ENCODE data around the gene ADORA3.
"Not testable (repeated sequence)": the region's sequence is repeated elsewhere in the genome, so short reads cannot be mapped to it uniquely, and the experiment has no call there.

The ADORA3 gene

DNA sequence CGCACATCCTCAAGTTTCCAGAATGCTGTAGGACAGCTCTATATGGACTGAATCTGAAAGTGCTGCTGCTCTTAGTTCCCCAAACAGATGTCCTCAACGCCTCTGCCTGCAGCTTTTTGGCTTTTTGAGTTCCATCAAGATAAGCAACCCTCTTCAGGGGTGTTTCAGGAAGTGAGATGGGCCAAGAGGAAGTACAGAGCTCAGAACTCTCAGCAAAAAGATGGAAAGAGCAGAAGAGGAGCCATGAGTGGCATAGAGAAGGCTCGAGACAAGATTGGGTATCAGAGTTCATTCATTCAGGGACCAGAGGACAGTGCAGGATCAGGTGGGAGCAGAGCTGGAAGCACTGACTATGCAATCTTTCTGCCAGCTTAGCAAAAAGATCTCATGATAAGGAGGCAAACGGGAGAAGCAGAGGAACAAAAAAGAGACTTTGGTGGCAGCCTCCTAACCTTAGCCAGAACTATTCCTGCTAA, at the start of gene ADORA3, which contains the start of gene TMIGD3:
Gene ADORA3, minus strand, starts transcription at position 49 of the 476 bp plus-strand sequence. CDS start 279 bp downstream, outside the sequence.
Gene TMIGD3, minus strand, starts transcription at position 49 of the 476 bp plus-strand sequence. CDS start 279 bp downstream, outside the sequence.
- peak; percentile 98 for DNase-seq

DNA sequence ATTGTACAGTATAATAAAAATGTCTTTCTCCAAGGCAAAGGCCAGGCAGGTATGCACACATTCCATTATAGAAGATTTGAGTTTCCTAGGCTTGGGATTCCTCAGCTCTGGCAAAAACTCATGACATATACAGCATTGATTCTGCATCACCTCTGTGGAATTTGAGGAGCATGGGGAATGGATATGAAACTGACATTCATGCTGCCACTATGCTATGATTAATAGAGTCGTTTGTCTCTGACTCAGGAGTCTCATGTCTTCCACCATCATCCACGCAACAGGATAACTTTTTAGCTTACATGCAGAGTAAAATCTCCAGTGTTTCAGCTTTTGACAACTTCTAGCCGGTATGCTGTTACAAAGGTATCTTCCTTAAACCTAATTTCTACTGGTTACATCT, 49.8 kb upstream of the ADORA3 start:
- DNase-seq = no peak

DNA sequence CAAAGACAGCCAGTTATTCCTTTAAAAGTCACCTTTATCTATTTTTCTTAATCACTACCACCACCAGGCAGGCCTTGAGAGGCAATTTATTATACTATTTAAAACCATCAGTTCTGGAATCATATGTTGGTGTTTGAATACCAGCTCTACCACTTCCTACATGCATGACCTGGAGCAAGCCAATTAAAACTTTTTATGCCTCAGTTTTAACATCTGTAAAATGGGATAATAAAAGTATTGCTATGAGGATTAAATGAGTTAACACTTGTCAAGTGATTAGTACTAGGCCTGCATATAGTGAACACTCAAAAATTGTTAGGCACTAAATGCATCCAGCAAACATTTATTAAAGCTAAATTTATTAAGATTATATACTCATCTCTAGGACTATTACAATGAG, 49.2 kb upstream of the ADORA3 start:
- no peak for DNase-seq

DNA sequence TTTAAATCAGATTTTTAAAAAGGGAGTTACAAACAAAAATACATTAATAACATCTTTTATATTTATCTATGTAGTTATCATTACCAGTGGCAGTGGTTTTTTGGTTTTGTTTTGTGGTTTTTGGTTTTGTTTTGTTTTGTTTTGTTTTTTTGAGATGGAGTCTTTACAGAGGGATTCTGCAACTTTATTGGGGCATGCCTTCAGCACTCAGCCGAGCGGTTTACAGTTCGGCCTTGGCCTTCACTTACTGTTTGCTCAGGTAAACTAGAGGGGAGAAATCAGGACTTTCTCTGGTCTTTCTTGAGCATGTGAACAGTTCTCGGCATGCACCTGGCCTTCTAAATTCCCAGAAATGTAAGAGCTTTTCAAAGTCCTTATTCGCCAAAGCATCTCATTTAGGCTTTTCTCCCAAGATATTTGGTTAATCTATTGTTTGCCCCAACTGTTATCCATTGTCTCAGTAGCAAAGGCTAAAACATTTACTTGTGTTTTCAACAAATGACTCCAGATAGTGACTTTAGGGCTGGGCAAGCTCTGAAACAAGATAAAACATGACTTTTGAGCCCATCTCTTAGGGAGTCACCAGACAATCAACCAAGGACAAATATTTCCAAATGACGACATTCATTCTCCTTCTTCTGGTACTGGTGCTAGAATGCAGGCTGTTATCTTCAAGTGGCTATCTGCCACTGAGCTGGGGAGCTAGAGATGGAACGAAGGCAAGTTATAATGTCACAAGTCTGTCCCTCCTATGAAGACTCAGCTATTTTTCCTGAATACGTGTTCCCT, 48.4 kb upstream of the ADORA3 start:
- DNase-seq = no peak

DNA sequence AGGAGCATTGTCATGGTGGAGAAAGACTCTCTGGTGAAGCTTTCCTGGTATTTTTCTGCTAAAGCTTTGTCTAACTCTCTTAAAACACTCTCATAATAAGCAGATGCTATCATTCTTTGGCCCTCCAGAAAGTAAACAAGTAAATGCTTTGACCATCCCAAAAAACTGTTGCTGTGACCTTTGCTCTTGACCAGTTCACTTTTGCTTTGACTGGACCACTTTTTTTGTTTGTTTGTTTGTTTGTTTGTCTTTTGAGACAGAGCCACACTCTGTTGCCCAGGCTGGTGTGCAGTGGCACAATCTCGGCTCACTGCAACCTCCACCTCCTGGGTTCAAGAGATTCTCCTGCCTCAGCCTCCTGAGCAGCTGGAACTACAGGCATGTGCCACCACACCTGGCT, 44.4 kb upstream of the ADORA3 start:
- not testable (repeated sequence) for DNase-seq

DNA sequence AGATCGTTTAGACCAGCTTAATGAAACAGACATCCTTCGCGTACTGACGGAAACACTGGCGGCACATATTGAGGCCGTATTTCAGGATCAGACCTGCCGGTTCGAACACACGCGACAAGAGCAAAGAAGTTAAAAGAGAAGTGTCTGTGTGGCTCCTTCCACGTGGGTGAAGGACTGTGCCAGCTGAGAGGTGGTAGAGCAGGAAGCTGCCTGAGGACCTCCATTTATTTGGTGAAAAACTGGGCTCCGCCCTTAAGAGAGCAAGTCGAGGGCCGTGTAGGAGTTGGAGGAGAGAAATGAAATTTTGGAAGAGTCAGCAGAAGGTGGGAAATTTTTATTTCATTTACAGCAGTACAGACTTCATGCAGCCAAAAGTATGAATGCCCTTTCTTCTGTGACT, 38.8 kb upstream of the ADORA3 start:
- DNase-seq = no peak

DNA sequence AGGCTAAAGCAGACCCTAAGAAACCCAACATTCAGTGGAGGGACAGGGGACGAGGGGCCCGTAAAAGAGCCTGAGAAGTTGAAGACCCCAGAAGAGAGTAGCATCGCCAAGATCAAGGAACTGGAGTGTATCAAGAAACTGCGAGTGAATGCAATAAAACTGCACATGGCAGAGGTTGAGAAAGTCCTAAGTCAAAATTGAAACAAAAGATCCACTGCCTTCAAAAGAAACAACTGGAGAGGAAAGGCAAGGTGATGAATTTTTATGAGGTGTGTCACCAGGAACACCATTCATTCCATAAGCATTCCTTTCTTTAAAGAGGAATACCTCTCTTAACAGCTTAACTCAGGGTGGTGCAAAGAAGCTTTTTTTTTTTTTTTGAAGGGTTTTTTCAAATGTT, 38.3 kb upstream of the ADORA3 start:
- no peak for DNase-seq

DNA sequence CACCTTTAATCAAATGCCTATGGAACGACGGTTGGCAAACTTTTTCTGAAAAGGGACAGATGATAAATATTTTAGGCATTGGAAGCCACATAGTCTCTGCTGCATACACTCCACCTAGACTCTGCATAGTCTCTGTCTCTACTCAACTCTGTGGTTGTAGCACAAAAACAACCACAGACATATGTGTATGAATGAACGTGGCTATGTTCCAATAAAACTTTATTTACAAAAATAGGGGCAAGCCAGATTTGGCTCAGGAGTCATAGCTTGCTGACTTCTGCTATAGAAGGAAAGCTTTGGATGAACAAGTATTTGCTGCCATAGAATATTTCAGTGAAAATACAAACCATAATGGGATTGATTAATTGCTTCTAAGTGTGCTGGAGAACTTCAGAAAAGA, 37.5 kb upstream of the ADORA3 start:
- DNase-seq = no peak

DNA sequence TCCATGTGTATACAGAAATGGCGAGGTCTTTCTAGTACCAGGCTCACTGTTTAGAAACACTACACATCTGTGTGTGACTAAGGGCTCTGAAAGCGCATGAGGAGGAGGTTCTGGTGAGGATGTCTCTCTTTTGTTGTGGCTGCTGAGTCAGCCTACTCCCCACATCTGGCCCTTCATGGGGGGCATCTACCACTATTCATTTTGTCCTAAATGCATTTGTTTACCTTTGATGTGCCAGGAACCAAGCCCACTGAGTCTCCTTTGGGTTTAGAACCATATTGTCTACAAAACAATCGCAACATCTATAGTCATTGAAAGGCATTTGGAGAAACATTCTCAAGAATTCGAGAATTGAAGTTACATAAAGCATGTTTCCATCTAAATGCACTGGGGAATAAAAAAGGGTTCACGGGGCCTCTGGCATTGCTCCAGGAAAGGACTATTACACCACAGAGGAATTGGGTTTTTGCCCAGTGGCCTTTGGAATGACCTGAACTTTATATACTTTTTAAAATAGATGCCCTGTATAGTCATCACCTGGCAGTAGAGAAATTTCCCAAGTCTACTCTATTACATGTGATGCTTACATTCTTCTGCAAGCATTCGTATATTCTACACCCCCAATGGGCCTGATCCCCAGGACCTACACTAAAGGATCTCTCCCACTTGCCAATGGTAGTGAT, 35.1 kb upstream of the ADORA3 start:
- DNase-seq = no peak

DNA sequence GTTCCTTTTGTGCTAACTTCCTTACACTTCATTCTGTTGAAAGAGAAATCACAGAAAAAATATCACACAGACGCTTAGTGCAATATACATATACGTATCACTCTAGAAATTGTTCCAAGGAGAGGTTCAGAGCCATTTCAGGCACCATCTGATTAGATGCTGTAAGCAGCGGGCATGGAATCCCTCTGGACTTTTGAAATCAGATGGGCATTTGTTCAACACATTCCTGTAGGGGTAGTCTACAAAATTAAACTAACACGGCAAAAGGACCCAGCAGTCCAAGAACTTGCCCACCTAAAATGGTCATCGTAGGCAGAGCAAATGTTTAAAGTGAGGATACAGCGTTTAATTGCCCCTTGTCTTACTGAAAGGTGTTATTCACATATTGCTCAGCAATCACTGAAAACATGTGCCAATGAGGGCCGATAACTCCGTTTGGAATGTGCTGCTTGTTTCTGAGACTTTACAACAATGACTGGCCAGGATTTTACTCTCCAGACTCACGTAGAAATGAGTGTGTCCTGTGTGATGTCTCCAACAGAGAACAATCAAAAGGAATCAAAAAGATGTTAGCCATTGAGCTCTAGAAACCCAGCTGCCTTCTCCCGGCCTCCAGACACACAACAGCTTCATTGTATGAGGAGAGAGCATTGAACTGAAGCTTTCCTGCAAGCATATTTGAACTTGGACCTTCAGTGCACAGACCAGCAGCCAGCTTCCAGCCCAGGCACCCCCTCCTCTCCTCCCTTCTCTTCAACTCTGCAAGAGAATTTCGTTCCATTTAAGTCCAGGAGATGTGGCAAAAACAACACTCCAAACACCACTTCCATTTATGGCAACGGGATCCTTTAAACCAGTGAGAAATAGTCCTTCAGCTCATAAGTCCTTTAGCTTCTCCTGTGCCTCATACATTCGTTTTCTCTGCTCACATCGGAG, 32.1 kb upstream of the ADORA3 start:
- no peak for DNase-seq

DNA sequence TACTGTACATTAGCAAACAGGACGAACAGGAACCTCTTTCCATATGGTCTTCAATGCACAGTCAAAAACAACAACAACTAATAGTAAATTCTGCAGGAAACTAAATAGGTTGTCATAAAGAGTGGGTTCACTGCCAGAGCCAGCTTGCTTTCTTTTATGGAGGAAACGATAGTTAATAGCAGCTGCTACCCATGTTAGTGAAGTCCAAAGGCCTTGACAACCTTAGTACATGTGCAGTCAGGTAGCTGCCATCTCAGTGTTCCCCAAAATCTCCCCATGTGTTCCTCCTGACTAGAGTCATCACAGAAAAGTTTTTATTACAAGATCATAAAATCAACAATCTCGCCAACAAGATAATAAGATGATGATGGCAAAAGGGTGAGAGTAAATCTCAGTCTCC, 16.6 kb upstream of the ADORA3 start:
- no peak for DNase-seq

DNA sequence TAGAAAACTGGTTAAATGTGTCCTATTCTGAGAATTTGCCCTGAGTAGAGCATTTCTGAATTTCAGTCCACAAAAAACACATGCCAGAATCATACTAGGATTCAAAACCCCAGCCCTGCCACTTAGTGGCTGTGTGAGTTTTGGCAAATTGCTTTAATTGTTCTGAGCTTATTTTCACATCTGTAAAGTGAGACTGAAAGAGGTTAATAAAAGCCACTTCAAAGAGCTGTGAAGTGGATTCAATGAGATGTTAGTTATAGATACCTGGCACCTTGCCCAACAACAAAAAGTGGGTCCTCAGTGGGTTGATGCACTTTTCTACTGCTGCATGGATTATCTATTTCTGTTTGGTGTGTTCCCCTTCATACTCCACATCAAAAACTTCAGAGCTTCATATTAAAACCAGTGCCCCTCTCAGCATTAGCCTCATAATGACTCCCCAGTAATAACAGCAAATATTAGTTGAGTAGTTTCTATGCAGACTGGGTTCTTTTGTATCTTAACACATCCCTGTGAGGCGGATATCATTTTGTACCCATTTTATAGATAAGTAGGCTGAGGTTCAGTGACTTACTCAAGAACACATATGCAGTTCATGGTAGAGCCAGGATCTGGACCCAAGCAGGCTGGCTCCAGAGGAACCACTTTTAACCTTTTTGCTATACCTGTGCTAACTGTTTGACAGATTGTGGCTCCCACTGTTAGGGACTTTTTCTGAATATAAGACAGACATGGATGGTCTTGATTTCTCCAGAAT, 14.2 kb upstream of the ADORA3 start:
- no peak for DNase-seq

DNA sequence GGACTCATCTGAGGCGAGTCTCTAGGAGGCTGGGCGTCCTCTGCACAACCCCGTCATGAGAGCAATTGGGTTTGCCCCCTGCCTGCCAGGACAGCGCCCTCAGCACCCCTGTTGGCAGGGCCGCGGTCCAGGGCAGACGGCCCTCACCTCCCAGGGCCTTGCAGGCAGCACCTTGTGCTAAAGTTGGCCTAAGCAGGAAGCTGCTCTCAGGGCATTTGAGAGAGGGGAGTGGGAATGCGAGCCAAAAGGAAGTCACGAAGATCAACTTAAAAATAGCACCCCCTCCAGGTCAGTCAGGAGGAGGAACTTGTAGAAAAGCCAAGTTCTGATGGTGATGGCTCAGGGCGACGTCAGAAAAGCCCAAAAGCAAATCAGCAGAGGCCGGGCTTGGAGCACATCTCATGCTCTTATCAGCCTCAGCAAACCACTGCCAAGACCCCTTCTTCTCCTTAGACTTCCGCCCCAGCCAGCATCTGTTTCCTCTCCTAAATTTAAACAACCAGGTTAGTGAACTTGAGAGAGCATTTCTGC, 12.6 kb upstream of the ADORA3 start:
- DNase-seq = peak; percentile 68

DNA sequence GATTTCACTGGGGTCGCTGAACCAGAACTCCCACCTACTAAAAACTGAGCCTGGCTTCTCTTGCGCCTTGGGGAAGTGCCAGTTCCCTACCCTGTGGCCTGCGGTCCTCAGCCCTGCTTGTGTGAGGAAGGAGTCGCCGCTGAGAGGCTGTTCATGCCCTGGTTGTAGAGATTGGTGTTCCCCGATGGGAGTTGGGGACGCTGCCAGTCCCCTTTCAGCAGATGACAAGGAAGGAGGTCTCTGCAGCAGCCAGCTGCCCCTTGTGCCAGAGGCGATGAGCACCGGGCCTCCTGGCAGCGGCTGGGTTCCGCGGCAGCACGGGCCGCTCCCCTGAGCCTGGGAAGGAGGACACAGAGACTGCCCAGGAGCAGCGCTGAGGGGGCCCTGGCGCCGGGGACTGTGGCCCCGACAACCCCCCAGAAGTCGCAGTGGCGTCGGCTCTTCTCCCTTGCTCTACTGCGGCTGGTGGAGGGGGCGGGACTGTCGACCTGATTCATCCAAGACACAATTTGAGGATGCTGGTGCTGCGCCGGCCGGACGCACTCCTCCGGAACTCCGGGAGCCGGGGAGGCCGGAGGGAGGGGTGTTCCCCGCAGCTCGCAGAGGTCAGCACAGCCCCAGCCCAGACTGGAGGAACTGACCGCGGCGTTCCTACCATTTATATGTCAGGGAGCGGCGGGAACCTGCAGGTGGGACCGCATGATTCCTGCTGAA, 12.0 kb upstream of the ADORA3 start:
- DNase-seq = peak; percentile 46

DNA sequence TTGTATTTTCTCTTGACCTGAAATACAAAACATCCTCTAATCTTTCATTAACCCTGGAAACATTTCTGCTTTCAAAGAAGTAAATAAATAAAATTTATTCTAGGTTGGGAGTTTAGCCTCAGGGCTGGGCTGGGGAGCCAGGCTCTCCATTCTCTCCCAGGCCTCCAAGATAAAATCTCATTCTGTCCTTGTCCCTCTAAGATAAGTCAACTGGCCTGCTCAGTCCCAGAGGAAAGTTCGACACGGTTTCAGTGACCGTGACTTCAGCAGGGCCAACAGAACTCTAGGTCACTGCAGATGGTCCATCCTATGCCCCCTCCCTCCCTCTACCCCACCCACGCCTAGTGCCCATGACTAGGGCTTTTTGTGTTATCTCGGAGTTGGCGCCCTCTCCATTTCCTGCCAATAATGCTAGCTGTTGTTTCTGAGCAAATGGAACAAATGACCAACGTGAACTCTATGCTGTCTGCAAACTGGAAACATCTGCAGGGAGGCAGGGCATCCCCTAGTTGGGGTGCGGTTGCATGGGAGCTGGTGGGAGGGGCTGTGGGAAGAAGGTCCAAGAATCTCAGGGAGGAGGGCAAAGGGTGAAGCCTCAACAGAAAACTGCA, 10.1 kb upstream of the ADORA3 start:
- DNase-seq = no peak

DNA sequence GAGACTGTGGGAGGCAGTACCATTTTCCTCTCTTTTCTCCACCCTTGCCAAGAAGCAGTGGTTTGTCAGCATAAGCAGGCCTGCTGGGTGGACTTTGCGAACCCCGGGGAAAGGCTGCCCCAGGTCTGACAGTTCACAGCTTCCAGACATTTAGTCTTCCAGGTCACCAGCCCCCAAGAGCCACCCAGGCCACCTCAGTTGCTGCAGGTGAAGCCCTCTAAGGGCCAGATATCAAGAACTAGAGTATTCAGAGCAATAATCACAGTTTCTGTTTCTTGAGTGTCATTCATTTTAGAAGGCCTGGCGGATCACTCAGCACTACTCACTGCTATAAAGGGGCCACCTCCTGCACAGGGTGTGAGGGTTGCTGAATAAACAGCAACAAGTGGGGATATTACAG, 9.5 kb upstream of the ADORA3 start:
- no peak for DNase-seq

DNA sequence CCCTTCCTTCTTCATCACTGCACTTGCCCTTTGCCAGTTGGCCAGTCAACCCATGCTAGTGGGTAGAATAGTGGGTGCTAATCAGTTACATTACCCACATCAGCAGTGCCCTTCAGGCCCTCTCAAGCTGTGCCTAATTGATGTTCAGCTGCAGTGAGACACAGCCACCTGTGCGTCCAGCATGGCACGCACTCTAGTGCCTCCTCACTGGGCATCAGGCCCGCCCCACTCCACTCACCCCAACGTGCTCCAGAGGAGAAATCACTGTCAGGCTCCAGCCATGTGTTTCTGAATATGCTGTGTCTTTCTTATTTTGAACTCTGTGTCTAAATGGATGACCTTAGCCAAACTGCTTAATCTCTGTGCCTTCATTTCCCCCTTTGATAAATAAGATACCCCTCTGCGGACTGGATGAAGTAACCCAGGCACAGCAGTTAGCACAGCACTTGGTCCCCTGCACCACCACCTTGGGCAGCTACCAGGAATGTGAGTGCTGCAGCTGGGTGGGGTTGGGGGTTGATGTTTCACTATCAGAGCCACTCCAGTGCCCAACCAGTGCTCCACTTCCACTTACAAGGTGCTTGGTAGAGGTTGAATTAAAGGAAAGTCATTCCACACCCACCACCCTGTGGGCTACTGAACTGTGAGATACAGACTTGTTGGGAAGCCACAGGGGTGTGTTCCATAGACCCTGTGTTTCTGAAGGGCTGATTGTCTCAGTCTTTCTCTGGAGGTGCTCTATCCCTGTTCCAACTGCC, 8.9 kb upstream of the ADORA3 start:
- no peak for DNase-seq

DNA sequence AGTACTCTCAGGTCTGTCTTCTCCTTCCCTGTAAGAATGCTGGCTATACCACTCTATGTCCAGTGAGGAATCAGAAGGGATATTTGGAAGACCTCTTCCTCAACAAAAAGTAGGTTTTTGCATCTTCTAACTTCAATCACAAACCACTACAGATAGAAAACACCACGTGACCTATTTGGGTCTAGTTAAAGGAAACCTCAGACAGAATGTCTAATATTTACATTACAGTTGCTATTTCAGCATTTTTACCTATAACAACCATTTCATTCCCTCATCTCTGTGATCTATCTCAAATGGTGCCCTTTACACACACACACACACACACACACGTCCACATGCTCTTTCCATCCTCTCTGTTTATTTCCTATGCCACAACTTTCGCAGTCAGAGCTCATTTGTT, 7.9 kb upstream of the ADORA3 start:
- DNase-seq = no peak

DNA sequence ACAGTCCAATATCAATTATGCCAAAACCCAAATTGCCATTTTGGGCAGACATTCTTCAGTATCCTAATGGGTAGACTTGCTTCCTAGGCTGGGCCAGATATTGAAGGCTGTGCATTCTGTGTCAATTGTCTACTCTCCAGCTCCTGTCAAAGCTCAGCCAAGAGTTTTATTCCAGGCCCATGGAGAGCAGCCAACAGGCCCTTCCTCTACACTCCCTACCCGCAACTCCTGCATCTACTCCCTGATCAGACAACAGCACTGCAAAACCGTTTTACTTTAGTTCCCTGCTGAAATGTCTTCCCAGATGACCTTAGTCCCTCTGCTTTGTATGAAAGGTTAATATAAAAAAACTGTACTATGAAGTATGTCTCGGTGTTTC, 6.6 kb upstream of the ADORA3 start:
- DNase-seq = no peak

All from MV-4-11 (cell line).